Measurements from ENCODE around the gene ARL6.

ARL6 gene

GRCh38 chr3:97764407-97765238, at the start of gene ARL6:
Gene ARL6, plus strand, starts transcription at chr3:97764758. Its CDS starts 3,350 bp downstream, at chr3:97768108.
- DNase-seq (ENCODE audit: low spot score), result peak; percentile 90

- DNase-seq (ENCODE audit: low spot score), result peak; percentile 53
Observed at GRCh38 chr3:97719156-97719821, 45.3 kb upstream of the ARL6 start.

GRCh38 chr3:97720417-97720816, 44.1 kb upstream of the ARL6 start:
- DNase-seq (ENCODE audit: low spot score), result no peak

- no peak for DNase-seq (ENCODE audit: low spot score)
Observed at GRCh38 chr3:97721446-97721845, 43.1 kb upstream of the ARL6 start.

GRCh38 chr3:97736928-97737327, 27.6 kb upstream of the ARL6 start:
- no peak for DNase-seq (ENCODE audit: low spot score)

- peak; percentile 21 for DNase-seq (ENCODE audit: low spot score)
Observed at GRCh38 chr3:97738761-97739160, 25.8 kb upstream of the ARL6 start.

GRCh38 chr3:97742036-97742435, 22.5 kb upstream of the ARL6 start:
- no peak for DNase-seq (ENCODE audit: low spot score)

GRCh38 chr3:97744289-97744688, 20.3 kb upstream of the ARL6 start:
- no peak for DNase-seq (ENCODE audit: low spot score)

- peak; percentile 11 for DNase-seq (ENCODE audit: low spot score)
Observed at GRCh38 chr3:97763586-97764406, 762 bp upstream of the ARL6 start.

GRCh38 chr3:97765336-97765735, 778 bp downstream of the ARL6 start:
- DNase-seq (ENCODE audit: low spot score), result no peak

GRCh38 chr3:97772926-97773325, 8.4 kb downstream of the ARL6 start:
- DNase-seq (ENCODE audit: low spot score), result no peak

- DNase-seq (ENCODE audit: low spot score), result no peak
Observed at GRCh38 chr3:97778152-97778551, 13.6 kb downstream of the ARL6 start.

GRCh38 chr3:97793420-97794019, 29.0 kb downstream of the ARL6 start:
- DNase-seq (ENCODE audit: low spot score), result peak; percentile 46

GRCh38 chr3:97795951-97796350, 31.4 kb downstream of the ARL6 start:
- no peak for DNase-seq (ENCODE audit: low spot score)

GRCh38 chr3:97804471-97804870, 39.9 kb downstream of the ARL6 start:
- no peak for DNase-seq (ENCODE audit: low spot score)

- DNase-seq (ENCODE audit: low spot score), result no peak
Observed at GRCh38 chr3:97810779-97811390, 46.3 kb downstream of the ARL6 start.

GRCh38 chr3:97815149-97815917, 50.8 kb downstream of the ARL6 start:
- no peak for DNase-seq (ENCODE audit: low spot score)

- no peak for DNase-seq (ENCODE audit: low spot score)
Observed at GRCh38 chr3:97816811-97817210, 52.3 kb downstream of the ARL6 start.

- DNase-seq (ENCODE audit: low spot score), result no peak
Observed at GRCh38 chr3:97817965-97818364, 53.4 kb downstream of the ARL6 start.

GRCh38 chr3:97820780-97821179, 56.2 kb downstream of the ARL6 start:
- DNase-seq (ENCODE audit: low spot score), result no peak

- DNase-seq (ENCODE audit: low spot score), result no peak
Observed at GRCh38 chr3:97821287-97821773, 56.8 kb downstream of the ARL6 start.
